ENCODE results near the gene ACVR2A.

DNA sequence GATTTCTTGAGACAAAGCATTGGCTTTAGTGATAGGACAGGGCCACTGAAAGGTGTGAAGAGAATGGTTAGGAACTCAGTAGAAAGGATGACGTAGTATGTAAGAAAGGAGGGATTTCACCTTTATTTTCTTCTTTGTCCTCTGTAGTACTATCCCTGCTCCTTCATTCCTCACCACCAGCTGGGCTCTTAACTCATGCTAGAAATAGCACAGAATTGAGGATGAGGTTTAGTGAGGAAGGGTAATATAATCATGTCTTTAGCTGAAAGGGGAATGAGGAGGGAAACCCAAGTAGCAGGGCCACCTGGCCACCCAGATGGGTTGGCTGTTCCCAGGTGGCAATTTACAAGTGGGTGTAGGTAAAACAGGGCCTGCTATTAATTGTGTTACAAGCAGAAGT is 15.2 kb downstream of the ACVR2A start:
- TF ChIP-seq CTCF (IDR thresholded peaks at IDR 0.05) (no peak), POLR2A (IDR thresholded peaks at IDR 0.05) (no peak)

Data from esophagus squamous epithelium (tissue), 4 donors.